NB4 (cell line): ENCODE data around the gene RIPK4.
"Not testable (repeated sequence)": the region's sequence is repeated elsewhere in the genome, so short reads cannot be mapped to it uniquely, and the experiment has no call there.

Source experiments
- CTCF ChIP-seq: IDR thresholded peaks from one replicate; pipeline ENCODE4 v1.5.1; 2012; ENCODE audit warnings: low read depth, low read length
- MAX ChIP-seq: IDR thresholded peaks from 2 replicates; pipeline ENCODE4 v1.6.1; 2011; ENCODE audit warnings: low read depth, low read length
- MYC ChIP-seq: IDR thresholded peaks from 2 replicates; pipeline ENCODE4 v1.6.1; 2011; ENCODE audit warnings: low read depth, low read length
- POLR2A ChIP-seq: IDR thresholded peaks from 2 replicates; pipeline ENCODE4 v1.6.1; 2011; ENCODE audit warnings: mild to moderate bottlenecking; ENCODE audit not compliant: insufficient read length; ENCODE audit errors: extremely low read depth

- TF ChIP-seq CTCF, POLR2A, MYC, MAX: not testable (repeated sequence)
Observed at GRCh38 chr21:41723835-41724234, 43.0 kb downstream of the RIPK4 start.
